SK-N-SH (cell line): Measurements from ENCODE around the gene CAPG. TPM values are rescaled to one million over a fixed set of nuclear protein-coding genes. Genes with fewer than 3 reads are reported as not detected.

Experiments
- CHD2 ChIP-seq: fragments of 150-350 bp; IDR thresholded peaks from 2 replicates; pipeline ENCODE4 v1.6.1; 2018; ENCODE audit warnings: low read length; ENCODE audit not compliant: partially characterized antibody
- EP300 ChIP-seq, 2 experiments: IDR thresholded peaks; 2 replicates each; pipeline versions ENCODE4 v1.4.0 to v1.6.1; 2012; ENCODE audit warnings: borderline replicate concordance in 1 of 2, low read depth in 1 of 2, low read length in 1 of 2
- GATA2 ChIP-seq: sonication (generic); formaldehyde crosslinking; IDR thresholded peaks from 2 replicates; pipeline ENCODE4 v1.5.0; 2020; ENCODE audit warnings: mild to moderate bottlenecking, missing genetic modification reagents
- IRF3 ChIP-seq: fragments of 150-350 bp; IDR thresholded peaks from 2 replicates; pipeline ENCODE4 v1.6.1; 2016; ENCODE audit warnings: mild to moderate bottlenecking, low read depth, low read length
- JUND ChIP-seq: IDR thresholded peaks from 2 replicates; pipeline ENCODE4 v1.4.0; 2012
- MAX ChIP-seq: IDR thresholded peaks from 2 replicates; pipeline ENCODE4 v1.4.0; 2012; ENCODE audit warnings: low read depth
- MEF2A ChIP-seq: IDR thresholded peaks from 2 replicates; pipeline ENCODE4 v1.4.0; 2012; ENCODE audit warnings: low read depth, borderline replicate concordance
- MXI1 ChIP-seq: IDR thresholded peaks from 2 replicates; pipeline ENCODE4 v1.6.1; 2012; ENCODE audit warnings: mild to moderate bottlenecking, low read depth, low read length, improper control_type of control experiment
- NFIC ChIP-seq: IDR thresholded peaks from 2 replicates; pipeline ENCODE4 v1.4.0; 2012; ENCODE audit warnings: borderline replicate concordance
- NRF1 ChIP-seq: IDR thresholded peaks from 2 replicates; pipeline ENCODE4 v1.6.1; 2012; ENCODE audit warnings: low read depth, mild to moderate bottlenecking, low read length
- RAD21 ChIP-seq: IDR thresholded peaks from 2 replicates; pipeline ENCODE4 v1.6.1; 2012; ENCODE audit warnings: mild to moderate bottlenecking, low read length
- RCOR1 ChIP-seq: fragments of 150-350 bp; IDR thresholded peaks from 2 replicates; pipeline ENCODE4 v1.6.1; 2017; ENCODE audit warnings: antibody characterized with exemption, low read length
- RFX5 ChIP-seq: IDR thresholded peaks from 2 replicates; pipeline ENCODE4 v1.6.1; 2012; ENCODE audit warnings: mild to moderate bottlenecking, improper control_type of control experiment, low read length
- TCF12 ChIP-seq: IDR thresholded peaks from 2 replicates; pipeline ENCODE4 v1.4.0; 2012
- TEAD4 ChIP-seq: IDR thresholded peaks from 2 replicates; pipeline ENCODE4 v1.4.0; 2012; ENCODE audit warnings: mild to moderate bottlenecking, borderline replicate concordance; ENCODE audit not compliant: insufficient read depth
- USF1 ChIP-seq: IDR thresholded peaks from 2 replicates; pipeline ENCODE4 v1.4.0; 2012; ENCODE audit warnings: low read depth, borderline replicate concordance
- polyA plus RNA-seq, 3 experiments: library from polyadenylated mRNA; depleted of rRNA; stranded (reverse); fragments of >200 nt; gene quantifications; 2 replicates each; pipeline ENCODE4 v1.2.3, GENCODE V29; 2012
- TF ChIP-seq, protein P1 (sequence below): fragments of 200-600 bp; sonication (generic); IDR thresholded peaks from 2 replicates; pipeline ENCODE4 v1.6.1; 2017; ENCODE audit warnings: antibody characterized with exemption, mild to moderate bottlenecking, moderate library complexity
- TF ChIP-seq, protein P2 (sequence below): IDR thresholded peaks from 2 replicates; pipeline ENCODE4 v1.4.0; 2012; ENCODE audit warnings: low read depth, borderline replicate concordance
- TF ChIP-seq, protein P3 (sequence below): fragments of 150-350 bp; IDR thresholded peaks from 2 replicates; pipeline ENCODE4 v1.6.1; 2017; ENCODE audit warnings: antibody characterized with exemption, low read length, low read depth, borderline replicate concordance

Gene CAPG
- polyA plus RNA-seq, 1 of the 3 experiments (the other 2 are of a cell fraction): 1.2 TPM

DNA sequence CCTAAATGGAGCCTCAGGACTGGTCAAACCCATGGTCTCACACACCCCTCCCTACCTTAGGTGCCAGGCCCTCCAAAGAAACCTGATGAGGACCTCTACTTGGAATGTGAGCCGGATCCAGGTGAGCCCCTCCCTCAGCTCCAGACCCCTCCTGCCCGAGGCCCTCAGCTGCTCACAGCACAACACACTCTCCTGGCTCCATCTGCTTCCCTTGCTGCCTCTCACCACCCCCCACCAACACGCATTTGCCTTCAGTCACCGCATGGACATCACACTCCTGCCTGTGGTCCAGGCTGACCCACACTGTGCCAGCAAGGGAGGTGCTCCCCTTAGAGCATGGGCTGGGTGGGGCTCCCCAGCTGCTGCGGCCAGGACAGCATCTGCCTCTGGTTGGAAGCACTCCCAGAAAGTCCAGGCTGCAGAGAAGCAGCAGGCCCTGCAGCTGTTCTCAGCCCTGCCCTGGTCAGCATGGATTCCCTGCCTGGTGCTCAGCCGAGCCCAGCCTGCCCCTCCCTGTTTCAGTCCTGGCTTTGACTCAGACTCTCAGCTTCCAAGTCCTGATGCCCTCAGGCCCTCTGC lies 23.4 kb upstream of the CAPG start (continued):
- TF ChIP-seq, protein P1, sequence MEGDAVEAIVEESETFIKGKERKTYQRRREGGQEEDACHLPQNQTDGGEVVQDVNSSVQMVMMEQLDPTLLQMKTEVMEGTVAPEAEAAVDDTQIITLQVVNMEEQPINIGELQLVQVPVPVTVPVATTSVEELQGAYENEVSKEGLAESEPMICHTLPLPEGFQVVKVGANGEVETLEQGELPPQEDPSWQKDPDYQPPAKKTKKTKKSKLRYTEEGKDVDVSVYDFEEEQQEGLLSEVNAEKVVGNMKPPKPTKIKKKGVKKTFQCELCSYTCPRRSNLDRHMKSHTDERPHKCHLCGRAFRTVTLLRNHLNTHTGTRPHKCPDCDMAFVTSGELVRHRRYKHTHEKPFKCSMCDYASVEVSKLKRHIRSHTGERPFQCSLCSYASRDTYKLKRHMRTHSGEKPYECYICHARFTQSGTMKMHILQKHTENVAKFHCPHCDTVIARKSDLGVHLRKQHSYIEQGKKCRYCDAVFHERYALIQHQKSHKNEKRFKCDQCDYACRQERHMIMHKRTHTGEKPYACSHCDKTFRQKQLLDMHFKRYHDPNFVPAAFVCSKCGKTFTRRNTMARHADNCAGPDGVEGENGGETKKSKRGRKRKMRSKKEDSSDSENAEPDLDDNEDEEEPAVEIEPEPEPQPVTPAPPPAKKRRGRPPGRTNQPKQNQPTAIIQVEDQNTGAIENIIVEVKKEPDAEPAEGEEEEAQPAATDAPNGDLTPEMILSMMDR: no peak
- TF ChIP-seq TCF12: peak; percentile 87
- no peak for TF ChIP-seq NRF1
- TF ChIP-seq CHD2: peak; percentile 76
- no peak for TF ChIP-seq TEAD4
- no peak for TF ChIP-seq JUND
- peak; percentile 92 for TF ChIP-seq MXI1
- TF ChIP-seq RCOR1: peak; percentile 78
- TF ChIP-seq RAD21: peak; percentile 25
- TF ChIP-seq, protein P2, sequence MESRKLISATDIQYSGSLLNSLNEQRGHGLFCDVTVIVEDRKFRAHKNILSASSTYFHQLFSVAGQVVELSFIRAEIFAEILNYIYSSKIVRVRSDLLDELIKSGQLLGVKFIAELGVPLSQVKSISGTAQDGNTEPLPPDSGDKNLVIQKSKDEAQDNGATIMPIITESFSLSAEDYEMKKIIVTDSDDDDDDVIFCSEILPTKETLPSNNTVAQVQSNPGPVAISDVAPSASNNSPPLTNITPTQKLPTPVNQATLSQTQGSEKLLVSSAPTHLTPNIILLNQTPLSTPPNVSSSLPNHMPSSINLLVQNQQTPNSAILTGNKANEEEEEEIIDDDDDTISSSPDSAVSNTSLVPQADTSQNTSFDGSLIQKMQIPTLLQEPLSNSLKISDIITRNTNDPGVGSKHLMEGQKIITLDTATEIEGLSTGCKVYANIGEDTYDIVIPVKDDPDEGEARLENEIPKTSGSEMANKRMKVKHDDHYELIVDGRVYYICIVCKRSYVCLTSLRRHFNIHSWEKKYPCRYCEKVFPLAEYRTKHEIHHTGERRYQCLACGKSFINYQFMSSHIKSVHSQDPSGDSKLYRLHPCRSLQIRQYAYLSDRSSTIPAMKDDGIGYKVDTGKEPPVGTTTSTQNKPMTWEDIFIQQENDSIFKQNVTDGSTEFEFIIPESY: no peak
- TF ChIP-seq MAX: peak; percentile 34
- TF ChIP-seq MEF2A: no peak
- TF ChIP-seq IRF3: no peak
- TF ChIP-seq, protein P3, sequence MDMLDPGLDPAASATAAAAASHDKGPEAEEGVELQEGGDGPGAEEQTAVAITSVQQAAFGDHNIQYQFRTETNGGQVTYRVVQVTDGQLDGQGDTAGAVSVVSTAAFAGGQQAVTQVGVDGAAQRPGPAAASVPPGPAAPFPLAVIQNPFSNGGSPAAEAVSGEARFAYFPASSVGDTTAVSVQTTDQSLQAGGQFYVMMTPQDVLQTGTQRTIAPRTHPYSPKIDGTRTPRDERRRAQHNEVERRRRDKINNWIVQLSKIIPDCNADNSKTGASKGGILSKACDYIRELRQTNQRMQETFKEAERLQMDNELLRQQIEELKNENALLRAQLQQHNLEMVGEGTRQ: no peak
- no peak; a peak in 1 of 4 replicates for TF ChIP-seq EP300 (IDR thresholded peaks at IDR 0.05; ENCODE audit: borderline replicate concordance in 1 of 2, low read depth in 1 of 2, low read length in 1 of 2)
- TF ChIP-seq NFIC: peak; percentile 55
- TF ChIP-seq USF1: no peak
- TF ChIP-seq GATA2 (CRISPR knock-in tag): peak; percentile 50
- TF ChIP-seq RFX5: no peak
- TF ChIP-seq, all 33 proteins: peak for 10
